ENCODE measurements around the gene PSMC3. TPM values are rescaled to one million over a fixed set of nuclear protein-coding genes. Genes with fewer than 3 reads are reported as not detected.

PSMC3 gene
- total RNA-seq, 6 experiments from 2014 or later: 52.5 to 98.1 (median 63.3) TPM

- TF ChIP-seq POLR2A (IDR thresholded peaks at IDR 0.05): no peak
- TF ChIP-seq CTCF (IDR thresholded peaks at IDR 0.05): no peak
- peak in 2 of 3 donors; percentile 65 to 74 for DNase-seq
- WGBS (ENCODE audit: insufficient coverage, low coverage, low lambda C conversion rate, missing lambda C conversion rate): 64% methylated on average over 7 of the region's 11 CpGs
These were observed 35.1 kb downstream of the PSMC3 start for GRCh38 chr11:47391077-47391583.

GRCh38 chr11:47390422-47390760, 35.8 kb downstream of the PSMC3 start:
- intact Hi-C loops (cut with DNase I): no loop called here
- Histone ChIP-seq H3K27me3 (no peaks in the 10 kb centered on the region), H3K4me1 (no peaks in the 10 kb centered on the region), H3K36me3 (no peaks in the 10 kb centered on the region), H3K27ac (peak overlapping the region in 2 of 3 donors; percentile 19 to 73), H3K9me3 (no peaks in the 10 kb centered on the region), H3K4me3 (no peak overlapping the region)
- DNase-seq (peak in 1 of 3 donors; percentile 37), ATAC-seq (no peak)
- TF ChIP-seq CTCF (IDR thresholded peaks at IDR 0.05) (no peak), POLR2A (IDR thresholded peaks at IDR 0.05) (no peak)
- WGBS (ENCODE audit: insufficient coverage, low coverage, low lambda C conversion rate, missing lambda C conversion rate): 85% methylated on average over 3 of the region's 6 CpGs

More at GRCh38 chr11:47391077-47391583, 35.1 kb downstream of the PSMC3 start:
- no peaks in the 10 kb centered on the region for H3K9me3 ChIP-seq
- H3K27me3 ChIP-seq: no peaks in the 10 kb centered on the region
- intact Hi-C loops (cut with DNase I): no loop called here
- peak overlapping the region in 2 of 3 donors; percentile 19 to 73 for H3K27ac ChIP-seq
- H3K36me3 ChIP-seq: no peaks in the 10 kb centered on the region
- no peak overlapping the region for H3K4me3 ChIP-seq
- no peaks in the 10 kb centered on the region for H3K4me1 ChIP-seq
- peak; percentile 4 to 31 (median 18) for ATAC-seq

DNA sequence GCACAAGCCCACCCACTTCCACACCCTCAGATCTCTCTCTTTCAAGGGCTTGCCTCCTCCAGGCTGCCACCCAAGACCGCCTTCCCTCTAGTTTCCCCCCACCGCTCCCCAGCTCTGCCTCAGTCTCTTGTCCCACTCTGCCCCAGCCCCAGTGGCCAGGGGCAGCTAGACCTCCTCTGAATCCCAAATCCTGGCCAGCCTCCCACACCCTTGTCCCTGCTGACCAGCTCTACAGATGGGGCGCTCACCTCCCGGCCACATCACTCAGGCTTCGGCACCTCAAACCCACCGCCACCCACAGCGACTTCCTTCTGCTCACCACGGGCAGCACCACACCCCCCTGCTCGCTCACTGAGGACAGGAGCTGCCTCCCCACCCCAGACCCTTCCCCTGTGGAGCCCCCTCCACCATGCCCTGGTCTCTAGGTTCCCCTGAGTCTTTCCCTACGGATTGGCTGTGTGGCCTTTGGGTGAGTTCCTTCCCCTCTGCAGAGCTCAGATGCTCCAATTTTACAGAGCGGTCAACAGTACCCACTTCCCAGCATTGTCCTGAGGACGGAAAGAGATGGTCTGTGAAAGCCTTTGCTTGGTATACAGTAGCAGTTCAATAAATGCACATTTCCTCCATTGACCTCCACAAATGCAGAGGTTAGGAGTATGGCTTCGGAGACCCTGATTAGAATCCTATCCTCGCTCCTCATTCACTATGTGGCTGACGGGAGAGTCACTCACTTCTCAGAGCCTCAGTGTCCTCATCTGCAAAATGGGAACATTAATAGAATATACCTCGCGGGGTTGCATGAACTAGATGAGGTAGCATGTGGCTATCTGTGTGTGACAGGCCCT, 36.4 kb downstream of the PSMC3 start:
- Histone ChIP-seq H3K4me3 (no peak overlapping the region), H3K36me3 (no peaks in the 10 kb centered on the region), H3K27me3 (no peaks in the 10 kb centered on the region), H3K27ac (peak overlapping the region; percentile 28 to 43 (median 31)), H3K9me3 (no peaks in the 10 kb centered on the region), H3K4me1 (no peaks in the 10 kb centered on the region)
- WGBS (ENCODE audit: insufficient coverage, low coverage, low lambda C conversion rate, missing lambda C conversion rate): 69% methylated on average over 13 of the region's 17 CpGs
- TF ChIP-seq CTCF (IDR thresholded peaks at IDR 0.05): no peak
- TF ChIP-seq POLR2A (IDR thresholded peaks at IDR 0.05): no peak
- ATAC-seq (no peak), DNase-seq (peak in 1 of 3 donors; percentile 62)
- intact Hi-C loops (cut with DNase I): no loop called here

DNA sequence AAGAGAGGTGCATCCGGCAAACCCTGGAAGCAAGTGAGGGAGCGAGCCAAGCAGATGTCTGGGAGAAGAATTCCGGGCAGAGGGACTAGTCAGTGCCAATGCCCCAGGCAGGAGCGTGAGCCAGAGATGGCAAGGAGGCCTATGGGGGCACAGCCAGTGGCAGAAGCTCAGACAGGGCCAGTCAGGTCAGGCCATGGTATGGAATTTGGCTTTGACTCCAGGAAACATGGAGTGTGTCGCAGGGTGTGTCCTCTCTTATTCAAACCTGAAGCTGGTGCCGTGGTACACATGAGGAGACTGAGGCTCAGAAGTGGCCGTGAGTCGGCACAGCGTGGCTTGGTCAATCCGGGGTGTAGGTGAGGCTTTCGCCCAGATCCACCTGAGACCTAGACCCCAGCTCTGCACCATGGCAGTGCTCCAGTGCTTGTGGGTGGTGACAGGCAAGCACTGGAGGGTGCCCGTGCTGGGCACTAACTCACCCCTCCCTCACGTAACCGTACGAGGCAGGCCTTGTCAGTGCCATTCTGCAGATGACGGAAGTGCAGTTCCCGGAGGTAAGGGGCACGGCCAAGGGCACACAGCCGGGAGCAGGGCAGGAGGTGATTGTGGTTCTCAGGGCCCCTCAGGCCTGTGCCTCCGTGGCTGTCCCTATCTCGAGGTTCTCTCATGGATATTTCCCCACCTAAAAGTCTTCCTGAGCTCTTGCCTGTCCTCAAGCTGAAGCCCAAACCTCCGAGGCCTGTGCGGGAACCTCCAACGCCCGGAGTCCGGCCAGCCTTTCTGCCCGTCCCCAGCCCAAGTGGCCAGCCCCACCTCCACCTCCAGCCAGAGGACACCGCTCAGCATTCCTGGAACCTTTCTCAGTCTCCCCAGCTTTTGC, 37.3 kb downstream of the PSMC3 start:
- no peaks in the 10 kb centered on the region for H3K36me3 ChIP-seq
- DNase-seq: peak in 1 of 3 donors; percentile 66
- TF ChIP-seq CTCF (IDR thresholded peaks at IDR 0.05) (no peak), POLR2A (IDR thresholded peaks at IDR 0.05) (no peak)
- H3K4me3 ChIP-seq: no peak overlapping the region
- H3K4me1 ChIP-seq: no peaks in the 10 kb centered on the region
- H3K27me3 ChIP-seq: no peaks in the 10 kb centered on the region
- no peaks in the 10 kb centered on the region for H3K9me3 ChIP-seq
- WGBS (ENCODE audit: insufficient coverage, low coverage, low lambda C conversion rate, missing lambda C conversion rate): 94% methylated on average over 6 of the region's 28 CpGs
- peak overlapping the region in 2 of 3 donors; percentile 31 to 43 for H3K27ac ChIP-seq
- no peak for ATAC-seq
- intact Hi-C loops (cut with DNase I): no loop called here

All from right lobe of liver (tissue), 6 donors.